Effector memory CD4-positive, alpha-beta T cell (primary cell): ENCODE measurements around the gene CST11.

ENCODE experiments used
- DNase-seq, 3 donors: peaks; one replicate each; pipeline ENCODE4 v3.0.0-alpha.2; 2020
- H3K27ac ChIP-seq: 2 replicates; pipeline ENCODE4 v1.7.0; 2013; ENCODE audit warnings: mild to moderate bottlenecking, low read length, moderate library complexity; ENCODE audit not compliant: insufficient read depth, poor library complexity, severe bottlenecking
- H3K27me3 ChIP-seq: replicated peaks from 2 replicates; pipeline ENCODE4 v1.7.0; 2013; ENCODE audit warnings: mild to moderate bottlenecking, low read length; ENCODE audit not compliant: insufficient read depth, control insufficient read depth, poor library complexity, severe bottlenecking
- H3K36me3 ChIP-seq: 2 replicates; pipeline ENCODE4 v1.7.0; 2013; ENCODE audit warnings: mild to moderate bottlenecking, low read length, moderate library complexity; ENCODE audit not compliant: control insufficient read depth, insufficient read depth
- H3K4me1 ChIP-seq: 2 replicates; pipeline ENCODE4 v1.7.0; 2013; ENCODE audit warnings: low read length, mild to moderate bottlenecking; ENCODE audit not compliant: control insufficient read depth, insufficient read depth, poor library complexity, severe bottlenecking
- H3K4me3 ChIP-seq: 2 replicates; pipeline ENCODE4 v1.7.0; 2013; ENCODE audit warnings: low read length, low read depth, mild to moderate bottlenecking; ENCODE audit not compliant: insufficient read depth, poor library complexity, severe bottlenecking
- H3K9me3 ChIP-seq: 2 replicates; pipeline ENCODE4 v1.7.0; 2013; ENCODE audit warnings: mild to moderate bottlenecking, low read length, moderate library complexity; ENCODE audit not compliant: control insufficient read depth

CST11 gene

DNA sequence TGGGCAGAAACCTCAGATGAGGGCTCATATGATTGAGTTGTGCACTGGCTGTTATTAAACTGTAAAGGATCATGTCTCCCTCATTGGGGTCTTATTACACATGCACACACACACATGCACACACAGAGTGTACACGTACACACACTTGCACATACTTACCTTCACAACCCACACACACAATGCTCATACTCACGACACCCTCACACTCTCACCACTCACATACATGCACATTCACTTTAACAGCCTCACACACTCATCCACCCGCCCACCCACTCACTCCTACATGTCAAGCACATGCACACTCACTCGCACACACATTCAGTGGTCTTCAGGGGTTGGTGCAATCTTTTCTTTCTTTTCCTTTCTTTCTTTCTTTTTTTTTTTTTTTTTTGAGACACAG lies 7.8 kb downstream of the CST11 start:
- H3K36me3 ChIP-seq: no peaks in the 10 kb centered on the region
- no peaks in the 10 kb centered on the region for H3K9me3 ChIP-seq
- H3K27me3 ChIP-seq: no peaks in the 10 kb centered on the region
- no peak overlapping the region for H3K4me3 ChIP-seq
- no peak overlapping the region for H3K27ac ChIP-seq
- H3K4me1 ChIP-seq: no peaks in the 10 kb centered on the region
- no peak for DNase-seq

DNA sequence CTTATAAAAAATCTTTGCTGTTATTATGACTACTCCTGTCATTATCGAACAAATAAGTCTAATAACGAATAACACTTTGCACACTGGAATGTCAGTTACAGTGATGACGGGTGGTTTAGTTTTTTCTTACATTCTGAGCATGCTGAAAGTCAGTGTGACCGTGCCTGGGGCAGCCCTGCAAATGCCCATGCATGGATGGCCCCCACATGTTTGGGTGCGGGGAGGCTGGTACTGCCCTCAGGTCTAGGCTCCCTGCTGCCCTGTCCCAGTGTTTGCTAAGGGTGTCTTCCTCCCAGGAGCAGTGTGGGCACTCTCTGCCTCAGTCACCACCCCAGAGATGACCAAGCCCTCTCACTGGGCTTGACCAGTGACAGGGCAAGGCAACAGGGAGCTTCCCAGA lies 10.2 kb downstream of the CST11 start:
- no peaks in the 10 kb centered on the region for H3K4me1 ChIP-seq
- no peak overlapping the region for H3K27ac ChIP-seq
- H3K4me3 ChIP-seq: no peak overlapping the region
- no peaks in the 10 kb centered on the region for H3K9me3 ChIP-seq
- DNase-seq: no peak
- H3K36me3 ChIP-seq: no peaks in the 10 kb centered on the region
- H3K27me3 ChIP-seq: no peaks in the 10 kb centered on the region

GRCh38 chr20:23441850-23442313 lies 10.8 kb downstream of the CST11 start:
- no peak overlapping the region for H3K4me3 ChIP-seq
- H3K9me3 ChIP-seq: no peaks in the 10 kb centered on the region
- no peaks in the 10 kb centered on the region for H3K27me3 ChIP-seq
- H3K27ac ChIP-seq: no peak overlapping the region
- no peaks in the 10 kb centered on the region for H3K4me1 ChIP-seq
- peak in 1 of 3 donors; percentile 28 for DNase-seq
- no peaks in the 10 kb centered on the region for H3K36me3 ChIP-seq

DNA sequence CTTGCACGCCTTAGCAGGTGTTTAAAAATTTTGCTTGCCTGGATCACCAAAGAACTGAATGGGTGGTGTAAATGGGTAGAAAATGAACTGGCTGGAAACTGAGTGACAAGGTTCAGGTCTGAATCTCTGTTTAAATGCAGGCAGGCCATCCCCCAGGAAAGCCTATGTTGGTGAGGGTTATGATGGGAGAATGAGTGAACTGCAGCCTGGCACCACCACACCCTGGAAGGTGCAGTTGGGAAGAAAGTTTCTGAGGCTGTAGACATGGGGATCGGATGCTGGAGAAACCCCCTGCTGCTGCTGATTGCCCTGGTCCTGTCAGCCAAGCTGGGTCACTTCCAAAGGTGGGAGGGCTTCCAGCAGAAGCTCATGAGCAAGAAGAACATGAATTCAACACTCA lies 12.7 kb downstream of the CST11 start:
- H3K27me3 ChIP-seq: no peaks in the 10 kb centered on the region
- H3K36me3 ChIP-seq: no peaks in the 10 kb centered on the region

GRCh38 chr20:23438661-23439060 lies 14.0 kb downstream of the CST11 start:
- Histone ChIP-seq H3K27ac (no peak overlapping the region), H3K4me3 (no peak overlapping the region), H3K36me3 (no peaks in the 10 kb centered on the region), H3K4me1 (no peaks in the 10 kb centered on the region), H3K27me3 (no peaks in the 10 kb centered on the region), H3K9me3 (no peaks in the 10 kb centered on the region)
- DNase-seq: no peak

More for the DNA sequence above, 12.7 kb downstream of the CST11 start:
- no peaks in the 10 kb centered on the region for H3K9me3 ChIP-seq
- DNase-seq: no peak
- no peak overlapping the region for H3K27ac ChIP-seq
- no peak overlapping the region for H3K4me3 ChIP-seq
- no peaks in the 10 kb centered on the region for H3K4me1 ChIP-seq

GRCh38 chr20:23437126-23437899 lies 15.4 kb downstream of the CST11 start:
- no peaks in the 10 kb centered on the region for H3K9me3 ChIP-seq
- DNase-seq: no peak
- no peak overlapping the region for H3K4me3 ChIP-seq
- H3K27me3 ChIP-seq: no peaks in the 10 kb centered on the region
- H3K36me3 ChIP-seq: no peaks in the 10 kb centered on the region
- H3K4me1 ChIP-seq: no peaks in the 10 kb centered on the region
- H3K27ac ChIP-seq: no peak overlapping the region

- no peaks in the 10 kb centered on the region for H3K36me3 ChIP-seq
- H3K27me3 ChIP-seq: no peaks in the 10 kb centered on the region
- H3K4me3 ChIP-seq: no peak overlapping the region
- no peaks in the 10 kb centered on the region for H3K9me3 ChIP-seq
- no peak overlapping the region for H3K27ac ChIP-seq
- DNase-seq: no peak
- H3K4me1 ChIP-seq: no peaks in the 10 kb centered on the region
These were observed 16.0 kb downstream of the CST11 start for GRCh38 chr20:23436681-23437080.

DNA sequence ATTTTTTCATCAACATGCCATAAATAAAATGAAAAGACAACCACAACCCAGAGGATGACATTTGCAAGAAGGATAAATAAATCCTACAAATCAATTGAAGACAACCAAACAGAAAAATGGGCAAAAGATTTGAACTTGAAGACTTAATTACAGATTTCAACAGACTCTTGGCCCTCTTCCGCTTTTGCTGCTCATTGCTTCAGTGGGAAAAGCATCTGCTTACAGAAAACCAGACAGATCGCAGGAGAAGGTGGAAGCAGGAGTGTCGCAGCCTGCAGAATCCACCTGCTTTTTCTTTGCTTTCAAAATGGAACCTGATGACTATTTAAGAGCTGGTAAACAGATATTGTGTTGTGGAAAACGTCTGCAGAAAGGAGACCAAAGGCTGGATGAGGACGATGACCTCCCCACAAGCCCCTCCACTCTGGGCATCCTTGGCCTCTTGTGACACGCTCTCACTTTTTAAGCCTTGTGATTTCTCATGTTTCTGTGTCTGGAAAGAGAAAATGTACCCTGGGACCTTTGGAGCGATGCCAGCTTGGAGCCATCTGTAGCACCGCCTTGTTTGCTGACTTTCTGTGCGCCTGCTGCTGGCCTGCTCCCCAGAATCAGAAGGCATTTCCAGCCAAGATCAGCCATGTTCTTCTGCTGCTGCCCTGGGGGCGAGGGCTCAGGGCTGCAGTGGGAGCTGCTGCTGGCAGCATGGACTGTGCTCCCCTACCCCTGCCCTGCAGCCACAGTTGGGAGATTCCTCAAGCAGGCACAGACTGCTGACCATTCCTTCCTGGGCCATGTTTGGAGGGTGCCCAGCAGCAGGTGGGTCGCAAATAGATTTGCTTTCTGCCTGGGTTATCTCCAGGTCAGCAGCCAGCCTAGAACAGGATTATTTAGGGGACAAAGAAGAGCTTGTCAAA lies 16.8 kb downstream of the CST11 start:
- Histone ChIP-seq H3K36me3 (no peaks in the 10 kb centered on the region), H3K9me3 (no peaks in the 10 kb centered on the region), H3K4me1 (no peaks in the 10 kb centered on the region), H3K27ac (no peak overlapping the region), H3K27me3 (no peaks in the 10 kb centered on the region), H3K4me3 (no peak overlapping the region)
- no peak for DNase-seq

DNA sequence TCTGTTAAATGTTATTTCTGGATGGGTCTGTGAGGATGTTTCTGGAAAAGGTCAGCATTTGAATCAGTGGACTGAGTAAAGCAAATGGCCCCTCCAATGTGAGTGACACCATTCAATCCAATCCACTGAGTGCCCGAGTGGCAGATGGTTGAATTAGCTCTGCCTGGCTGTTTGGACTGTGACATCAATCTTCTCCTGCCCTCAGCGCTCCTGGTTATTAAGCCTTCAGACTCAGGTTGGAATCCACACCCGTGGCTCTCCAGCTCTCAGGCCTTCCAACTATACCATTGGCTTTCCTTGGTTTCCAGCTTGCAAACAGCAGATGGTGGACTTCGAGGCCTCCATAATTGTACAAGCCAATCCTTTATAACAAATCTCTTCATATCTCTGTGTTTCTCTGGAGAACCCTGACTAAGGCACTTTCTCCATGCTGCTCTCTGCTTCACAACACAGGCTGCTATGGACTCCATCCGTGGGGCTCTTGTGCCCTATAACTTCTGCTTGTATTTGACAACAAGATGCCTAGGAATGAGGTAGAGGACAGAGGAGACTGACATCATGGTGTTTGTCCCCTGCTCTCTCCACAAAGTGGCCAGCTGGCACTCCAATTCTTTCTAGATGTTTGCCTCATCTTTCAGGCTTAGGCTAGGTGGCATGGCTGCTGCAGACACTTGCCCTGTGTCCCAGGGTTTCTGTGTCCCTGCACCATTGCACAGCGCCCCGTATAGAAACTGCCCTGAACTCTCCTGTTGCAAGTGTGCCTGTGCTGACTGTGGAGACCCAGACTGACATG lies 18.0 kb downstream of the CST11 start:
- H3K36me3 ChIP-seq: no peaks in the 10 kb centered on the region
- no peaks in the 10 kb centered on the region for H3K9me3 ChIP-seq
- H3K4me3 ChIP-seq: no peak overlapping the region
- no peak for DNase-seq
- H3K4me1 ChIP-seq: no peaks in the 10 kb centered on the region
- no peak overlapping the region for H3K27ac ChIP-seq
- H3K27me3 ChIP-seq: no peaks in the 10 kb centered on the region
